GM21423 (cell line): ENCODE data around the gene IL25.
"Not testable (repeated sequence)": the region's sequence is repeated elsewhere in the genome, so short reads cannot be mapped to it uniquely, and the experiment has no call there.

ENCODE experiments used
- ATAC-seq: cut with Tn5 transposase; IDR thresholded peaks from one replicate; pipeline ENCODE4 v1.9.1; 2021; ENCODE audit warnings: mild to moderate bottlenecking, moderate library complexity; ENCODE audit not compliant: unreplicated experiment

Gene IL25

GRCh38 chr14:23407516-23408306, 35.1 kb downstream of the IL25 start, which contains the start of gene MYH6:
Gene MYH6, minus strand, starts transcription at chr14:23408273. Its CDS starts 1,050 bp downstream, at chr14:23407223.
- ATAC-seq = no peak

GRCh38 chr14:23408307-23408630, 35.7 kb downstream of the IL25 start:
- no peak for ATAC-seq

GRCh38 chr14:23409475-23409874, 36.9 kb downstream of the IL25 start:
- no peak for ATAC-seq

DNA sequence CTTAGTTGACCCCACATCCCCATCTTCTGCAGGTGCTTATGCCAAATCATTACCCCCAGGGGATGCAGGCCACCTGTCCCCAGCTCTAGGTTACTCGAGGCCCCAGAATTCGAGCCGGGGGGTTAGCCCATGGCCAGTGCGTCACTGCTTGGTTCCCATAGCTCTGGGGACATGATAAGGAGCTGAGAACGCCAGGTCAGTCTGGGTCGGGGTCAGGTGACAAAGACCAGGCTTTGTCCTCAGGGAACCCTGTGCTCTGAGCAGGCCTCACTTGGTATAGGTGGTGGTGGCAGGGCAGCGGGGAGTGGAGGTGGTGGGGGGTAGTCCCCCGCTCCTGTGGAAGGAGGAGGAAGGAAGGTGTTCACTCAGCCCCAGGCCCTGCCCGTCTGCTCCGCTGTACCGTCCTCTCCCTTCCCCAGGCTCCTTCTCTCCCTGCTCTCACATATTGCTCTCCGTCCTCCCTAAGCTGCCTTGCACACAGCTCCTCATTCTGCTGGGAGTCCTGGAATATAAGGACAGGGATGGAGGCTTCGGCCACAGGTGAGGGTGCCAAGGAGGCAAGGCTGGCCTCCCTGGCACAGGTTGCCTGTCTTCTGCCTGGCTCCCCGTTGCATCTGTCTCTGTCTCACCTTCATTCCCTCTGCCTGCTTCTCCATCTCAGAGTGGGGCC, 37.5 kb downstream of the IL25 start:
- ATAC-seq = no peak

DNA sequence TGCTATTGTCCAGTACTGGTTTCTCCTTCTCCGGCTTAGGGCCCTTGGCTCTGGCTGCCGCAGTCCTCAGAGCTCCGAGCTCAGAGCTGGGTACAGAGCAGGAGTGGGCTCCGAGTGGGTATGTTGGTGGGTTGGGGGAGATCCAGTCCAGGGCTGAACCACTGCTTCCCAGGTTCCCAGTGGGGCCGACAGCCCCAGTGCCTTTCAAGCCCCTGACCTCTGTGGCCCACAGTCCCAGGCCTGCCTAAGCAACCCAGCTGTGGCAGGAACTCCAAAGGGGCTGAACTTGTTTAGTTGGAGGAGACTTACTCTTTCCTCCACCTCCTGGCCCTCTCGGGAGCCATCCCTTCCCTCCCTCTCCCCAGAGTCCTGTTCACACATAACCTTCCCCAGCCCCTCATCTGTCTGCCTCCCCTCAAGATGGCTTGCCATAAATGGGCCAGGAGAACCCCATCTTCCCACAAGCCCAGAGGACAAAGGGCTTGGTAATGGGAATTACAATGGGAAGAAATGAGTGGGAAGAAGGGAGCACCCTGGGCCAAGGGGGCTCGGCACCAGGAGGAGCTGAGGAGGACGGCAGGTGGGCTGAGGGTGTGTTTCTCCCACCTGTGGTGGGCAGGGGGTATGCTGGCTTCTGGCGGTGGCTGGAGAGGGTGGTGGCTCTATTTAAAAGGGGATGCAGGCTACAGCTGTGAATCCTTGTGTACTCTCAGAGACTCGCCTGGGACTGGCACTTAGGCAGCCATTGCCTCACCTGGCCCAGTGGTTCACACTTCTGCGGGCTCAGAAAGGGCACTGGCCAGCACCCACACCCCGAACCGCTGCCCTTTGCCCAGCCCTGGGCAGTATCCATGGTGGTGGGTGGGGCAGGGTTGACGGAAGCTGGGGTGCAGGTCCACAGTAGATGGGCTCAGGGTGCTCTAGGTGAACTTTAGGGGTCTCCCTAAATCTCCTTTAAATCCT, 39.2 kb downstream of the IL25 start:
- ATAC-seq = no peak

DNA sequence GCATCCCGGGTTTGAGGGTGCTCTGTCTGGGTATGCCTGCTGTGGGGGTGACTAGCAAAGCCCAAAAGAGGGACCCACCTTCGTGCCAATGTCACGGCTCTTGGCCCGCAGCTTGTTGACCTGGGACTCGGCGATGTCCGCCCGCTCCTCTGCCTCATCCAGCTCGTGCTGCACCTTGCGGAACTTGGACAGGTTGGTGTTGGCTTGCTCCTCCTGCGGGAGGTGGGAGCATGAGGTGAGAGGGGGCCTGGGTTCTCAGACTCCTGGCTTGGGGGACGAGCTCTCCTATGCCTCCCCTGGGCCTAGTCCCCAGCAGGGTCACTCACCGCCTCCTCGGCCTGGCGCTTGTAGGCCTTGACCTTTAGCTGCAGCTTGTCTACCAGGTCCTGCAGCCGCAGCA, 41.1 kb downstream of the IL25 start:
- ATAC-seq = no peak

GRCh38 chr14:23414254-23414653, 41.6 kb downstream of the IL25 start:
- no peak for ATAC-seq

DNA sequence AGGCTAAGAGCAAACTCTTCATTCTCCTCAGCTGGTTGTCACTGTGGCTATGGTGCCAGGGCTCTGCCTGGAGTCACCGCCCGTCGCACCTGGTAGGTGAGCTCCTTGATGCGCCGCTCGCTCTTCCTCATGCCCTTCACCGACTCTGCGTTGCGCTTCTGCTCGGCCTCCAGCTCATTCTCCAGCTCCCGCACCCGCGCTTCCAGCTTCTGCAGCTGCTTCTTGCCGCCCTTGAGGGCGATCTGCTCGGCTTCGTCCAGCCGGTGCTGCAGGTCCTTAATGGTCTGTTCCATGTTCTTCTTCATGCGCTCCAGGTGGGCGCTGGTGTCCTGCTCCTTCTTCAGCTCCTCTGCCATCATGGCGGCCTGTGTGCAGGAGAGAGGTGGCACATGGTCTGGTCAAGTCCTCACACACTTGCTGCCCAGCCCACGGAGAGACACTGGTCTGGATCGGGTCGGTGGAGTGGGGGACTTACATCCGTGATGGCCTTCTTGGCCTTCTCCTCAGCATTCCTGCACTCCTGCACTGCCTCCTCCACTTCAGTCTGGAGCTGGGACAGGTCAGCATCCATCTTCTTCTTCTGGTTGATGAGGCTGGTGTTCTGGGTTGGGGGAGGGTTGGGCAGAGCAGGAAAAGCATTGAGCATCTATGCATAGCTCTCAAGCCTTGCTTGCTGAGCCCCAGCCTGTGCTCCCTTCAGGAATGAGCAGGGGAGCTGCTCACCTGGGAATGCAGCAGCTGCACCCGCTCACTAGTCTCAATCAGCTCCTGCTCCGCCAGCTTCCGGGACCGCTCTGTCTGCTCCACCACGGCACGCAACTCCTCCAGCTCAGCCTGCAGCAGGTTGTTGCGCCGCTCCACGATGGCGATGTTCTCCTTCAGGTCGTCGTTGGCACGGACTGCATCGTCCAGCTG, 42.6 kb downstream of the IL25 start:
- no peak for ATAC-seq

DNA sequence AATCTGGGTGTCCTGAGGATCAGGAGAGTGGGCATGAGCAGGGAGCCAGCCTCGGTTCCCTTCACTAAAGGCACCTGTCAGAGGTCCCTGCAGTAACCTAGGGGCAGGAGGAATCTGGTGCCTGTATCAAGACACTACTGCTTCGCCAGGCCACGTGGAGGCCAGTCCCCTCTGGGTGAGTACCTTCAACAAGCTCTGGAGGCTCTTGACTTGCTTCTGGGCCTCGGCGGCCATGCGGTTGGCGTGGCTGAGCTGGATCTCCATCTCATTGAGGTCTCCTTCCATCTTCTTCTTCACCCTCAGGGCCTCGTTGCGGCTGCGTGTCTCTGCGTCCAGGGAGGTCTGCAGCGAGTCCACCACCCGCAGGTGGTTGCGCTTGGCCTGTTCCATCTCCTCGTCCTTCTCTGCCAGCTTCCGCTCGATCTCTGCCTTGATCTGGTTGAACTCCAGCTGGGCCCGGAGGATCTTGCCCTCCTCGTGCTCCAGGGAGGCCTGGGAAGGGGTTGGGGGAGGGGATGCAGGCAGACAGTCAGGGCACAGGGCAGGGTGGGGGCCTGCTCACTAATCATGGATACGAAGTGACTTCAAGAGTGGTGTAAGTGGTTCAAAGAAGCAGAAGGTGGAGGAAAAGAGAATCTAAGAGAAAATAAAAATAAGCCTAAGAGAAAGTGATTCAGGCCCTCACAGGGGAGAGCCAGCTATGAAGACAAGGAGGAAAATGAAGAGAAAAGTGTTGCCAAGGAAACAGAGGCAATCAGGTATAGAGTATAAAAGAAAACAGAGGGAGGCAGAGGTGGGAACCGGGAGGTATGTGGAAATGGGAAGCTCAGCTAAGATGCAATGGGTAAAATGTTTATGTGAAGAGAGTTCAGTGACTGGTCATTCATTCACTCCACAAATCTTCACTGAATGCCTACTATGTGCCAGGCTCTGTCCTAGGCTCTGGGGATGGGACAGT, 43.5 kb downstream of the IL25 start:
- no peak for ATAC-seq

- ATAC-seq = no peak
Measured at GRCh38 chr14:23416801-23417200, 44.2 kb downstream of the IL25 start.

DNA sequence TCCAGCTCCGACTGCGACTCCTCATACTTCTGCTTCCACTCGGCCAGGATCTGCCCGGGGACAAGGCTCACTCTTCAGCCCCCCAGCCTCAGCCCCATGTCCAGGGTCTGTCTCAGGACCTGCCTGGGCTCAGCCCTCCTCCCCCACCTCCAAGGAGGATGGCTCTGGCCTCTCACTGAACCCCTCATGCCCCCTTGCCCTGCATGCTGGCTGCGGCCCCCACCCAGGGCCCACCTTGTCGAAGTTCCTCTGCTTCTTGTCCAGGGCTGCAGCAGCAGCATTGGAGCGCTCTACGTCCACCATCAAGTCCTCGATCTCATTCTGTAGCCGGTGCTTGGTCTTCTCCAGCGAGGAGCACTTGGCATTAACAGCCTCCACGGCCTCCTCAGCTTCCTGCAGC, 44.7 kb downstream of the IL25 start:
- not testable (repeated sequence) for ATAC-seq

- no peak for ATAC-seq
Measured at GRCh38 chr14:23418021-23418420, 45.4 kb downstream of the IL25 start.

GRCh38 chr14:23419646-23420045, 47.0 kb downstream of the IL25 start:
- ATAC-seq = not testable (repeated sequence)

DNA sequence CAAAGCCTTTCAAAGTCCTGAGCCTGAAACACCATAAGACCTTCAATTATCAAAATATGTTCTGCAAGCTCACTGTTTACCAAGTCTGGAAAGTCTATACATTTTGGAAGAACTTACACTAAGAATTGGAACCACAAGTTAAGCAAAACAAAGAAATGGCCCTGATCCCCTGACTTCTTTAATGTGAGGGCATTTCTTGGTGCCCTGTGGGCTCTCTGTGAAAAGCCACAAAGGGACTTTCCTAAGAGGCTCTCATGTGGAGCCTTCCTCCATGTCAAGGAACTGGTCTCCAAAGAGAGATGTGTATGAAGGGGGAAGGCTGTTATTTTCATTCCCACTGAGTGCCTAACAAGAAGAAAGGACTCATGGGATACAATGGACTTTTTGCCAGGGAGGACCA, 49.0 kb downstream of the IL25 start:
- no peak for ATAC-seq

- no peak for ATAC-seq
Measured at GRCh38 chr14:23423657-23424056, 51.0 kb downstream of the IL25 start.

- no peak for ATAC-seq
Measured at GRCh38 chr14:23425169-23425568, 52.6 kb downstream of the IL25 start.

DNA sequence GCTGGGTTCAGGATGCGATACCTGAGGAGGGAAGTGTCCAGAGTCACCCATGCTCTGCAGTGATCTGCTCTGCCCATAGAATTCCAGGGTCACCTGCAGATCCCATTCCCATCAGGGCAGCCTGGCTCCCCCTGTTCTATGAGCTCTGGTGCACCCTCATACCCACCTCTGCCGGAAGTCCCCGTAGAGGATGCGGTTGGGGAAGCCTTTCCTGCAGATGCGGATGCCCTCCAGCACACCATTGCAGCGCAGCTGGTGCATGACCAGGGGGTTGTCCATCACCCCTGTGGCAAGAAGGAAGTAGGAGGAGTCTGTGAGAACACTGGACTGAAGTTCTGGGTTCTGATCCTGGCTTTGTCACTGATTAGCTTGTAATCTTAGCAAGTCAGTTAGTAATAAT, 53.2 kb downstream of the IL25 start:
- ATAC-seq = not testable (repeated sequence)
